Gastrocnemius medialis (tissue), 4 donors: ENCODE measurements around the gene NRXN2.

Source experiments
- POLR2A ChIP-seq, 2 donors: fragments of 450-650 bp; IDR thresholded peaks; one replicate each; pipeline ENCODE4 v1.6.1; 2017; ENCODE audit warnings: antibody characterized with exemption in 2 of 2, mild to moderate bottlenecking in 2 of 2, moderate library complexity in 2 of 2
- TF ChIP-seq, protein P1 (sequence below), 5 experiments: fragments of 450-650 bp in 3 of 5; fragments of 200-600 bp in 2 of 5; sonication (generic) in 2 of 5; IDR thresholded peaks in 4 of 5; conservative IDR thresholded peaks in 1 of 5; 1 replicate in 4 of 5; 2 replicates in 1 of 5; pipeline ENCODE4 v1.5.1; 2016 to 2019; ENCODE audit warnings: antibody characterized with exemption in 5 of 5, mild to moderate bottlenecking in 3 of 5, moderate library complexity in 3 of 5

DNA sequence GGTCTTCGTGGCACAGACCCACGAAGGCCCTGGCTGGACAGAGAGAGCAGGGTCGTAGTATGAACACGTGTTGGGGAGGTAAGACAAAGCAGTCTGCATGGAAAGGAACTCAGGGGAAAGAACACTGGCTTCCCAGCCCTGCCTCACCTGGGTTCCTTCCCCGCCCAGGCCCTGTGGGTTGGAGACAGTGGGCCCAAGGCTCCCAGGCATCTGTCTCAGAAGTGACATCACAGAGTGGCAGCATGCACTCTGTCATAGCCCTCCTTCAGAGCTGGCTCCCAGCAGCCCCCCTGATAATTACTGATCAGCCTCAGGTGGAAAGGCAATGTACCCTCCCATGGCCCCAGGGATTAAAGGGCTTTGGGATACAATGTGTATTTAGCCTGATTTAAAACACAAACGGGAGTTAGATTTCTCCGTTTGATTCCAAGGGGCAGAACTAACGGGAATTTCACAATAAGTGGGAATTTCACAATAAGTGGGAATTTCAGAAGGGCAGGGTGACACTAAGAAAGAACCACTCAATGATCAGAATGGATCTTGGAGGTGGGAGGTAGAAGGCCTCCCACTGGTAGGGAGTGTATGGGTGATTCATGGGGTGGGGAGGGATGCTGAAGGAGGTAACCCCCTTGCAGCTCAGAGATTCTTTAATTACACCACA, 66.9 kb downstream of the NRXN2 start:
- TF ChIP-seq, protein P1, sequence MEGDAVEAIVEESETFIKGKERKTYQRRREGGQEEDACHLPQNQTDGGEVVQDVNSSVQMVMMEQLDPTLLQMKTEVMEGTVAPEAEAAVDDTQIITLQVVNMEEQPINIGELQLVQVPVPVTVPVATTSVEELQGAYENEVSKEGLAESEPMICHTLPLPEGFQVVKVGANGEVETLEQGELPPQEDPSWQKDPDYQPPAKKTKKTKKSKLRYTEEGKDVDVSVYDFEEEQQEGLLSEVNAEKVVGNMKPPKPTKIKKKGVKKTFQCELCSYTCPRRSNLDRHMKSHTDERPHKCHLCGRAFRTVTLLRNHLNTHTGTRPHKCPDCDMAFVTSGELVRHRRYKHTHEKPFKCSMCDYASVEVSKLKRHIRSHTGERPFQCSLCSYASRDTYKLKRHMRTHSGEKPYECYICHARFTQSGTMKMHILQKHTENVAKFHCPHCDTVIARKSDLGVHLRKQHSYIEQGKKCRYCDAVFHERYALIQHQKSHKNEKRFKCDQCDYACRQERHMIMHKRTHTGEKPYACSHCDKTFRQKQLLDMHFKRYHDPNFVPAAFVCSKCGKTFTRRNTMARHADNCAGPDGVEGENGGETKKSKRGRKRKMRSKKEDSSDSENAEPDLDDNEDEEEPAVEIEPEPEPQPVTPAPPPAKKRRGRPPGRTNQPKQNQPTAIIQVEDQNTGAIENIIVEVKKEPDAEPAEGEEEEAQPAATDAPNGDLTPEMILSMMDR (IDR thresholded peaks at IDR 0.05 in 4 of 5, conservative IDR thresholded peaks at IDR 0.05 in 1 of 5), result no peak
- TF ChIP-seq POLR2A (IDR thresholded peaks at IDR 0.05), result no peak
